OCI-LY3 (cell line): ENCODE measurements around the gene MAP2K6.

Experiments used
- EZH2phosphoT487 ChIP-seq: fragments of 200-600 bp; shearing (Covaris generic); IDR thresholded peaks from 2 replicates; pipeline ENCODE4 v1.6.1; 2018; ENCODE audit warnings: antibody characterized with exemption, mixed run types, low read depth
- TF ChIP-seq, protein P1 (sequence below): fragments of 200-600, 300-600 bp; sonication (generic); IDR thresholded peaks from 2 replicates; pipeline ENCODE4 v1.5.1; 2014; ENCODE audit warnings: antibody characterized with exemption, low read length, low read depth

DNA sequence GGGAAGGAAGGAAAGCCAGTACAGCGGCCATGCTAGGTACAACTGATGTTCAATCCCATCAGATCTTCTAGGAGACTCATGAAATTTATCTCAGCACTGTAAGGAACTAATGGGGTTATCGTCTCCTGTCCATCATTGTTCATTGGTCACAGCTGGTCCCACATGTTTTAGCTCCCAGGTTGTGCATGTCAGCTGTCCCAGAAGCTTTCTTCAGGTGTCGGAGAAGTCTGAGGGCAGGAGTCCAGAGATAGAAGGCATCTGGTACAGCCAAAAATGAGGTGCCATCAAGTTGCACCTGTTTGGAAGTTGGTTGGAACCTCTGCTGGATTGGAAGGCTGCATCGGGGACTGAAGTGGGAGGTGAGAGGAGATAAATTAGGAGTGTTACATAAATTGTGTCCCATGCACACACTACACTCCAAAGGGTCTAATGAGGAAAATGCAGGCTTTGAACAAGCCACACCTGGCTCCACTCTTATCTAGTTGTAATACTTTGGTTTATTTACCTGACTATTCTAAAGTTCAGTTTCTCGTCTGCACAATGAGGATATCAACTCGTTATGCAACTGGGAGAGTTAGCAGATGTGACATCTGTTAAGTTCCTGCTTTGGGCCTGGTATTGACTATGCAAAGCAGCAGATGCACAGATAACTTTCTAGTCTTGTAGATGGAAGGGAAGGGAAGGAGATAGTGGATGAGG is 62.9 kb downstream of the MAP2K6 start:
- TF ChIP-seq, protein P1, sequence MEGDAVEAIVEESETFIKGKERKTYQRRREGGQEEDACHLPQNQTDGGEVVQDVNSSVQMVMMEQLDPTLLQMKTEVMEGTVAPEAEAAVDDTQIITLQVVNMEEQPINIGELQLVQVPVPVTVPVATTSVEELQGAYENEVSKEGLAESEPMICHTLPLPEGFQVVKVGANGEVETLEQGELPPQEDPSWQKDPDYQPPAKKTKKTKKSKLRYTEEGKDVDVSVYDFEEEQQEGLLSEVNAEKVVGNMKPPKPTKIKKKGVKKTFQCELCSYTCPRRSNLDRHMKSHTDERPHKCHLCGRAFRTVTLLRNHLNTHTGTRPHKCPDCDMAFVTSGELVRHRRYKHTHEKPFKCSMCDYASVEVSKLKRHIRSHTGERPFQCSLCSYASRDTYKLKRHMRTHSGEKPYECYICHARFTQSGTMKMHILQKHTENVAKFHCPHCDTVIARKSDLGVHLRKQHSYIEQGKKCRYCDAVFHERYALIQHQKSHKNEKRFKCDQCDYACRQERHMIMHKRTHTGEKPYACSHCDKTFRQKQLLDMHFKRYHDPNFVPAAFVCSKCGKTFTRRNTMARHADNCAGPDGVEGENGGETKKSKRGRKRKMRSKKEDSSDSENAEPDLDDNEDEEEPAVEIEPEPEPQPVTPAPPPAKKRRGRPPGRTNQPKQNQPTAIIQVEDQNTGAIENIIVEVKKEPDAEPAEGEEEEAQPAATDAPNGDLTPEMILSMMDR: no peak
- TF ChIP-seq EZH2phosphoT487: no peak
